CD4-positive, alpha-beta T cell treated with Interleukin-15 for 4 hours (primary cell): ENCODE results near the gene IFT122.
A peak's percentile ranks its signal among the peaks of the same experiment; 100 is the strongest.

ENCODE experiments used
- DNase-seq: peaks from one replicate; pipeline ENCODE4 v3.0.0-alpha.2; 2020; ENCODE audit warnings: low spot score

Gene IFT122

DNA sequence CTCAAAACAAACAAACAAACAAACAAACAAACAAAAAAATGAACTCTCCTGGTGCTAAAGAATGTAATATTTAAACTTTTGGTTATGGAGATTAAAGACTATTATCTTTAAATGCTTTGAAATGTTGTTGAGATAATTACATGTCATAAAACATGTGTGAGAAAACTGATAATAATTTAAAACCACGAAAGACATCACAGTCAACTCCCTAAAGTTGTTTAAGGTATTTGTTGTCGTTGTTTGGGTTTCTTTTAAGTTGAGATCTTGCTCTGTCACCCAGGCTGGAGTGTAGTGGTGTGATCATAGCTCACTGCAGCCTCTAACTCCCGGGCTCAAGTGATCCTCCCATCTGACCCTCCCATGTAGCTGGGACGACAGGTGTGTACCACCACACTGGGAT is 23.6 kb upstream of the IFT122 start:
- DNase-seq, result no peak

- no peak for DNase-seq
Observed at GRCh38 chr3:129417326-129417725, 22.7 kb upstream of the IFT122 start.

GRCh38 chr3:129418041-129418973 is 21.7 kb upstream of the IFT122 start:
- no peak for DNase-seq

- no peak for DNase-seq
Observed at GRCh38 chr3:129419476-129419875, 20.5 kb upstream of the IFT122 start.

DNA sequence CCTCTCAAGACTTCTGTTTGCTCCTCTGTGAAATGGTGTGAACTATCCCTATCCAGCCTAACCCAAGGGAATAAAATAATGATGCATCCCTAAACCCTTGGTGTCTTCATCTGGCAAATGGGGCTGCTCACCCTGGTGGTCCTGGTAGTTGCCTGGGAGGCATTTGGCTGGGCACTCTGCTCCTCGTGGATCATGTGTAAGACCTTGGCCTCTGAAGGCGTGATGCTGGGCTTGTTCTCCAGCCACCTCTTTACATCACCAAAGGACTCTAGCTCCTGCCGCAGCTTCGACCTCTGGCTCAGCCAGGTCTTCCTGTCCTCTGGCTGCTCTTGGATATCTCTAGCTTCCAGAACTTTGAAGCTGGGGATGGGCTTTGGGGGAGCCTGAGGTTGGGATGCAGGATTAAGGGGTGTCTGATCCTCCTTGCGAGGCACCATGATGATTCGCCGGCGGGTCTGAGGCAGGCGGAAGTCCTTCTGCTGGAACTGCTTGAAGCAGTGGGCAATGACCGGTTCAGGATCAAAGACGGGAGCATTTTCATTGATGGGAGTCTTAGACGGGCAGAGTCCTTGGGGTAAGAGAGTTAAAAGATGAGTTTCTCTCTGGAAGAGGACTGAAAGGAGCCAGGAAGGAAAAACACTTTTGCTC is 18.7 kb upstream of the IFT122 start:
- no peak for DNase-seq

DNA sequence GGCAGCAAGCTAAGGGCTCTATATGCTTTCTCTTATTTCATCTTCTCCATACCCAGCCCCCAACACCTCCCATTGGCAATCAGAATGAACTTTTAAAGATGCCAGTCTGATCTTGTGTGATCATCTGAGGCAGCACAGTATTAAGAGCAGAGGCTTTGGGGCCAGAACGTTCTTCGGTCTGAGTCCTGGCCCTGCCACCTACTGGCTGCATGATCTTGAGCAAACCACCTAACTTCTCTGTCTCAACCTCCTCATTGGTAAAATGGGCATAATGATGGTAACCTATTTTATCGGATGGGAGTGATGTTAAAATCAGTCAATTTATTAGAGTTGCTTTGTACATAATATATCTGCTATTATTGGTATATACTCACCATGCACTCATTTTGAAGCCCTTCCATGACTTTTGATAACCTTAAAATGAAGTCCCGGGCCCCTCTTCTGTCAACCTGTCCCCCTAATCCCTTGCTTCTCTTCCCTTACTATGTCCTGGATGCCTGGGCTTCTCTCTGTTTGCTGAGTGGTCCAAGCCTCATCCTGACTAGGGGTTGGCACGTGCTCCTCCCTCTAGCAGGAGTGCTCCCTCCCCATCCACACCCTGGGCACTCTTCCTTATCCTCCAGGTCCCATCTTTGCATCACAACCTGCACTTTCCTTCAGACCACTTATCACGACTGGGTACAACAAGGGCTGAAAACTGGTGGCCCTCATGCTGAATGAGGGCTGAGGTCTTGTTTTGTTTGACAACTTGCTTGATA is 17.9 kb upstream of the IFT122 start:
- no peak for DNase-seq

GRCh38 chr3:129422897-129423296 is 17.1 kb upstream of the IFT122 start:
- no peak for DNase-seq

- DNase-seq, result no peak
Observed at GRCh38 chr3:129424185-129424841, 15.7 kb upstream of the IFT122 start.

- DNase-seq, result no peak
Observed at GRCh38 chr3:129425213-129425612, 14.8 kb upstream of the IFT122 start.

GRCh38 chr3:129425619-129426018 is 14.4 kb upstream of the IFT122 start:
- DNase-seq, result no peak

- DNase-seq, result no peak
Observed at GRCh38 chr3:129428007-129428375, 12.0 kb upstream of the IFT122 start.

GRCh38 chr3:129428376-129429079 is 11.5 kb upstream of the IFT122 start, which contains the start of gene EFCAB12:
EFCAB12 (minus strand) TSS chr3:129428636; CDS start chr3:129428488, 148 bp downstream.
- peak; percentile 90 for DNase-seq

DNA sequence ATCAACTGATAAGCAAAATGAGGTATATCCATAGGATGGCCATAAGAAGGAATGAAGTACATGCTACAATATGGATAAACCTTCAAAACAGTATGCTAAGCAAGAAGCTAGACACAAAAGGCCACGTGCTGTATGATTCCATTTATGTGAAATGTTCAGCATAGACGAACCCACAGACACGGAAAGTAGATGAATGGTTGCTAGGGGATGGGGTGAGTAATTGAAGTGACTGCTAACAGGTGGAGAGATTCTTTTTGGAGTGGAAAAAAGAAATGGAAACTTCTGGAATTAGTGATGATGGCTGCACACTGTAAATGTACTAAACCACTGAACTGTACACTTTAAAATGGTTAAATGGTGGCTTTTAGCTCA is 11.0 kb upstream of the IFT122 start:
- DNase-seq, result no peak

DNA sequence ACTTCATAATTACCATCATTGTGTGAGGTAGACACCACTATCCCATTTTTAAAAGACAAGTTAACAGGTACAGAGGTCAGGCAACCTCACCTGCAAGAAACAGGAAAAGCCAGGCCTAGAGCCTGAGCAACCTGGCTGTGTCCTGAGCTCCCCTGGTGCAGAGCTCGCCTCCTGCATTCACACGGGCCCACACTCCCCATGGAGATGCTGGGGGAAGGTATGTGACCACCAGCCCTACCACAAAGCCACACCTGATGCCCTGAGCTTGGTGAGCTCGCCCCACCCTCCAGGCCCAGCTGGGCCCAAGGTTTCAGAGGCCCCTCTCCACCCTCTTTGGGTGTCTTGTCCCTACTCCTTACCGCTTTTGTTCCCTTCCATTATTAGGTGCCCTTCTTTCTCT is 10.4 kb upstream of the IFT122 start:
- DNase-seq, result no peak

GRCh38 chr3:129432036-129432435 is 8.0 kb upstream of the IFT122 start:
- DNase-seq, result no peak

DNA sequence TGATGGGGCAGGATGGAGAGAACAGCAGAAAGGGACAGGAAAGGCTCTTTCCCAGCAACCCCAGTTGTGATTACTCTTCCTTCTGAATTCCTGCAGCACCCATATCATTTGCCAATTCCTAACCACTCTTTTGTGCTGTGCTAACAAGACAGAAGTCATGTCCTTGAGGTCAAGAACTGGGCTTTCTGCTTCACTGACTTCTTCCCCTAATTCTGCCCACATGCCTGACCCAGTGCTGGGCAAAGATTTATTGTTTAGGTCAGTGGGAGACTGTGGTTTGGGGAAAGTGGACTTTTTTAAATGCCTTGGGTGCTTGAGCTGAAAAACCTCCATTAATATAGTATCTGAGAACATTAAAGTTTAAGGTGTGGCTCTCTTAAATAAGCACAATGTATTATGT is 7.4 kb upstream of the IFT122 start:
- DNase-seq, result no peak

- no peak for DNase-seq
Observed at GRCh38 chr3:129433565-129433964, 6.5 kb upstream of the IFT122 start.

GRCh38 chr3:129434140-129434539 is 5.9 kb upstream of the IFT122 start:
- DNase-seq, result no peak

DNA sequence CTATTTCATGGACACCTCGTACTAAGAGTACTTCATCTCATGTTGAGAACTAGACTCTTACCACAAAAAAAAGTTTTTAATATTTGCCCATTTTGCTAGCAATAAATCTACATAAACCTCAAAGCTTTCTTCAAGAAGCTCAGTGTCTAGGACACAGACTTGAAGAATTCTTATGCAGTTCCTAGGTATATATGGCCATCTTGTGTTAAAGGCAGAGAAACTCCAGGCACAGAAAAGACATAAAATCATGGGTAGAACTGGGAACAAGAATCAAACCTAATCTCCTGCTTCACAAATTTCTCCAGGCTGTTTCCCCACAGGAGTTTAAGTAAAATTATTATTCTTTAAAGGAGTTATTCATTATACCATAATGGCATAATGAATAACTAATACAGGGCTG is 4.7 kb upstream of the IFT122 start:
- no peak for DNase-seq

DNA sequence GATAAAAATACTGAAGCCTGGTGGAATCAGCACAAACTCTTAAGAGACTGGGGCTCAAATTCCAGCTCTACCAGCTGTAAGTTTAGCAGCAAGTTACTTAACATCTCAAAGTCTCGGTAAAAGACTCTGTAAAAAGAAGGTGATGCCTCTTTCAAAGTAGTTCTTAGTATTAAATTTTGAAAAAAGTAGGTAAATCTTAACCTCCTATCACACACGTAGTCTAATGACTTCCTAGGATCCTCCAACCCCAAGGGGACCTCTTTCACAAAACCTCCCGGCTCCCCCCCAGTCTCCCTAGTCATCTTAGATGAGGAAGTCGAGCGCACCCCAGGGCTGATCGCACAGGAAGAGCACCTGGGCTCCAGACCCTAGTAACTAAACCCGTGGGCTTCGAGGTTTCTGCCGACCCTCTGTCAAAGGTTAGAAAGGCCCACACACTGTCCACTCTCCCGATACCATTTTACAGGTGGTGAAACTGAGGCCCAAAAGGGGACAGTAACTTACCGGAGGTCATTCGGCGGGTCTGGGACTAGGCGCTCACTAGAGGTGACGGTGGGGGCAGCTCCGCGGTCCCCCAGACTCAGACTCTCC is 703 bp upstream of the IFT122 start:
- DNase-seq, result peak; percentile 35

GRCh38 chr3:129440618-129441190 is 680 bp downstream of the IFT122 start:
- no peak for DNase-seq
